HG03469 (cell line): ENCODE data around the gene RAB31.

Source experiments
- ATAC-seq: cut with Tn5 transposase; IDR thresholded peaks from one replicate; pipeline ENCODE4 v1.9.1; 2021; ENCODE audit warnings: mild to moderate bottlenecking, moderate library complexity, moderate number of reproducible peaks; ENCODE audit not compliant: unreplicated experiment

RAB31 gene

DNA sequence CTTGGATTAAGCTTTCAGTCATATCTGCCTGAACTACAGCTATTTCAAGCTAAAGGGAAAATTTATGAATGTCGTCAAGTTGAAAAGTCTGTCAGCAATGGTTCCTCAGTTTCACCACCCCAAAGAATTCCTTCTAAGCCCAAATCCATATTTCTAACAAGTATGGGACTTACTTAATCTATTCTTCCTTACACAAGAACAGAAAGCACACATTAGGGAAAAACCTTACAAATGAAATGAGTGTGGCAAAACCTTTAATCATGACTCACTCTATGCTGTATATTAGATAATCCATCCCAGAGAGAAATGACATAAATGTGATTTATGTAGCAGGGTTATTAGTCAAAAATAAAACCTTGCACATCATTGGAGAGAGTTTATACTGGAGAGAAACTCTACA lies 78.9 kb downstream of the RAB31 start:
- no peak for ATAC-seq

DNA sequence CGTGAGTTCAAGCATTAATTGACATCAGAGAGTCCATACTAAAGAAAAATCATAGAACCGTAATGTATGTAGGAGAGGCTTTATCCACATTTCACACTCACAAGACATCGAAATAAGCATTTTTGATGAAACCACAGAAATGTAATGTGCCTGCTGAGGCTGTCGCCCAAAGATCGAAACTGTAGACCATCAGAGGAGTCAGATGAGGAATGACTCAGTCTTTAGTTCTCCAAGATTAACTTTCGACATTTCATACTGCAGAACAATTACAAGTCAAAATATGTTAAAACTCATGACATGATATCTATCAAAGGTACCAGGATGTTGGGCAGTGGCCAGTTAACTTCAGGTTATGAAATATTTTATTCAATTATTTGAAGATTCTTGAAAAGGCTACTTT lies 79.6 kb downstream of the RAB31 start:
- no peak for ATAC-seq

DNA sequence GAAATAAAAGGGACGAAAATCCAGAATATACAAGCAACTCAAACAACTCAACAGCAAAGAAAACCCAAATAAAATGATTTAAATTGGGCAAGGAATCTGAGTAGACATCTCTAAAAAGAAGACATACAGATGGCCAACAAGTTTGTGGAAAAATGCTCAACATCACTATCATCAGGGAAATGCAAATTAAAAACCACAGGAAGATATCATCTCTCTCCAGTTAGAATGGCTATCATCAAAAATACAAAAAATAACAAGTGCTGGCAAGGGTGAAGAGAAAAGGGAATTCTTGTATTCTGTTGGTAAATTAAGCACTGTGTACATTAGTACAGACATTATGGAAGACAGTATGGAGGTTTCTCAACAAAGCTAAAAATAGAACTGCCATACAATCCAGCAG lies 80.0 kb downstream of the RAB31 start:
- no peak for ATAC-seq

DNA sequence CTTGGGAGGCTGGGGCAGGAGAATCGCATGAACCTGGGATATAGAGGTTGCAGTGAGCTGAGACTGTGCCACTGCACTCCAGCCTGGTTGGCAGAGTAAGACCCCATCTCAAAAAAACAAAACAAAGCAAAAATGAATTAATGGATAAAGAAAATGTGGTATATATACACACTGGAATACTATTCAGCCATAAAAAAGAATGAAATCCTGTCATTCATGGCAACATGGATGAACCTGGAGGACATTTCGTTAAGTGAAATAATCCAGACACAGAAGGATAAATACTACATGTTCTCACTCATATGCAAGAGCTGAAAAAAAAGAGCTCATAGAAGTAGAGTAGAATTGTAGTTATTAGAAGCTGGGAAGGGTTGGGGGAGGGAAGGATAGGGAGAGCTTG lies 80.8 kb downstream of the RAB31 start:
- no peak for ATAC-seq

DNA sequence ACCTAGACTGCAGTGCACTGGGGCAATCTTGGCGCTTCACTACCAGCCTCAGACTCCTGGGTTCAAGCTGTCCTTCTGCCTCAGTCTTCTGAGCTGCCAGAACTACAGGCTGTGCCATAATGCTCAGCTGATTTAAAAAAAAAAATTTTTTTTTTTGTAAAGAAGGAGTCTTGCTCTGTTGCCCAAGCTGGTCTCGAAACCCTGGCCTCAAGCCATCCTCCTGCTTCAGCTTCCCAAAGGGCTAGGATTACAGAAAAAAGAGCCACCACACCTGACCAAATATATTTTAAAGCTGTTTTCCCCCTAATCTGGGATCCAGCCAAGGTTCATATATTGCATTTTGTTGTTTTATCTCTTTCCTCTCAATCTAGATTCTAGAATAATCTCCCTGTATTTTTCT lies 82.2 kb downstream of the RAB31 start:
- ATAC-seq, result no peak

DNA sequence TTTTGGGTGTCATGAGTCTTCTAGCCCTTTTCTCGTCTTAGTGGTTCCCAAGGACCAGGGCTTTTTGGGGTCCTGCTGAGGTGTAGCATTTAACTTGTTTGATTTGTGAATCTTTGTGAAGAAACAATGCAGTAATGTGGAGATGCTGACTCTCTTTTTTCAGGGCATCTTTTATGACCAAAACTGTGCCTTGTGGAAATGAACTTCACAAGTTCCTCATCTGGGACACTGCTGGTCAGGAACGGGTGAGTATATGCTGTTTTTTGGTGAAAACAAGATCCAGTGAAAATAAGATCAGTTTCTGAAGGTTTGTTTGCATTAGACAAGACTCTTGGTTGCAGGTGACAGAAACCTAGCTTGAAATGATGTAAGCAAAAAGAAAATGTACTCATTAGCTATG lies 83.9 kb downstream of the RAB31 start:
- ATAC-seq, result no peak

DNA sequence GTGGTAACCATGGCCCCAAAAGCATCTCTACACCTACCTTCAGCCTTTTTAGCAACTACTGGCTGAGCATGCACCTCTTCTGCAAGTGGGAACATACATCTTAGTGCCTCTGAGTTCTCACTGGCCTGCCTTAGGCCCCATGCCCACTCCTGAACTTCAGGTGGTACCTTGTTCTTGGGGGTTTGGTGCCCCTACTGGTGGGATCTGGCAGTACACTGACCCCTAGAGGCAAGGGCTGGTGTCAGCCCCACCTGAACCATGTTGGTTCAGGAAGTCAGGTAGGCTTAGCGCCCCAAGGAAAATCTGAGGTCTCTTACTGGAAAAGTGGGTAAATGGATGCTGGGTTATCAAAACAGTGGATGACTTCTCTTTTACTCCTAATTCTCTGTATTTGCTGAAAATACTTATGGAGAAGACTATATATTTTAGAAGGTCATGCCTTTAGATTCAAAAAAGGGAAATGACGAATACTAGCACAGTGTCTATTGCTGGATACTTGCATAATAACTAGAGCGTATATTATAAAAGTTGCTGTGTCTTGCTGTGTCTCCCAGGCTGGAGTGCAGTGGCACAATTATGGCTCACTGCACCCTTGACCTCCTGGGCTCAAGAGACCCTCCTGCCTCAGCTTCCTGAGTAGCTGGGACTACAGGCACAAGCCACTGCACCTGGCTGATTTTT lies 84.6 kb downstream of the RAB31 start:
- no peak for ATAC-seq

DNA sequence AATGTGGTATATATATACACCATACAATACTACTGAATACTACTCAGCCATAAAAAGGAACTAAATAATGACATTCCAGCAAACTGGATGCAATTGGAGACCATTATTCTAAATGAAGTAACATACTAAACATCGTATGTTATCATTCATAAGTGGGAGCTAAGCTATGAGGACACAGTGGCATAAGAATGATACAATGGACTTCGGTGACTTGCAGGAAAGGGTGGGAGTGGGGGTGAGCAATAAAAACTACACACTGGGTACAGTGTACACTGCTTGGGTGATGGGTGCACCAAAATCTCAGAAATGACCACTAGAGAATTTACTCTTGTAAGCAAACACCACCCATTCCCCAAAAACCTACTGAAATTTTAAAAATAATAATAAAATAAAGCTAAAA lies 87.9 kb downstream of the RAB31 start:
- no peak for ATAC-seq

DNA sequence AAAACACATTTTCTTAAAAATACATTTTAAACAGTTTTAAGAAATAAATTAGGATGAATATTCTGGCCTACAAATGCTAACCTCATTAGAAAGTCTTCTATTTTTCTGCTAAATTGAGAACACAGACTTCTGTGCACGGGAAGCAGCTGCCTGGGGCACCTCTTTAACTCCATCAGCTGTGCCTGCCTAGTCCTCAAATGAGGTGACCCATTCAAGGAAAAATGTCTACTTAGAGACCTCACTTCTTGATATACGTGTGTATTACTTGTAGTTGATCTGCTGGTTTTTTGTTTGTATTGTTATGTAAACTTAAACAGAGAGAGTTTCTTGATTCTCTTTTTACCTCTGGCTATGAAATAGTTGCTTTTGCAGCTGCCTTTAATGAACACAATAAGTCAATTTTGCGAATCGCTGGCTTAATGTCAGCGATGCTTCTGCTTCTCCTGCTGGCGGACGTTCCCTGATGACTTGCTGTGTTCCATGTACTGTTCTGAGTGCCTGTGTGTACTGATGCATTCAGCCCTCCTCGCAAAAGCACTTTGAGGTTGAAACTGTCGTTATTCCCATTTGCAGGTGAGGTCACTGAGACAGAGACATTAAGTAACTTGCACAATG lies 88.9 kb downstream of the RAB31 start:
- ATAC-seq, result no peak

DNA sequence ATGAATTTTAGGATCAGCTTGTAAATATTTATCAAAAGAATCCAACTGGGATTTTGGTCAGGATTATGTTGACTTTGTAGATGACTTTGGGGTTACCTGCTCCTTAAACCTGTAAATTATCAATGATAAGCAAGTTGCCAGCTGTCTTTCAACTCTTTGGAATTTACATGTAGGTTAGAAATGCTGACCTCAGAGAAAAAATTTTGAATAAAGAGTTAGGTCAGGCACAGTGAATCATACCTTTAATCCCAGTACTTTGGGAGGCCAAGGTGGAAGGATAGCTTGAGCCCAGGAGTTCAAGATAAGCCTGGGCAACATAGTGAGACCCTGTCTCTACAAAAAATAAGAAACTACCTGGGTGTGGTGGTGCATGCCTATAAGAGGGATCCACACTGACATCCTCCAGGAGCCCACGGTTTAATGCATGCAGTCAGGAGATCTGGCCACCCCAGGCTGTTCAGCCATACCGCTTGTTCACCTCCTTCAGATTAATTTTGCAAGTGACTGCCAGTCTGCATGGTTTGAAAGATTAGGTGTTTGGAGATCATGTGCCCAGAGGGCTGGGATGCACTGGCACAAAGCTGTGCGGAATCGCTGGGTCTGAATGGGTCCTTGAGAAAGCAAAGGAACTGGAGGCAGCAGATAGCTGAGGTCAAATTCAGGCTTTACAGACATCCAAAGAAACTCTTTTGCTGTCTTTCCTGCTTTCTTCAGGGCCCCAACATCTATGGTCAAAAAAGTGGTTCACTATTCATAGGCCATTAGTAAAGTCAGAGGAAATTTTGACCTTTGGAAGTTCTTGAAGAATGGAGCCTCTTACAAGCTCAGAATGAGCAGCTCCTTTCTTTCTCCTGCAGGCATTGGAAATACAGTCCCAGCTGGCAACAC lies 94.3 kb downstream of the RAB31 start:
- no peak for ATAC-seq

DNA sequence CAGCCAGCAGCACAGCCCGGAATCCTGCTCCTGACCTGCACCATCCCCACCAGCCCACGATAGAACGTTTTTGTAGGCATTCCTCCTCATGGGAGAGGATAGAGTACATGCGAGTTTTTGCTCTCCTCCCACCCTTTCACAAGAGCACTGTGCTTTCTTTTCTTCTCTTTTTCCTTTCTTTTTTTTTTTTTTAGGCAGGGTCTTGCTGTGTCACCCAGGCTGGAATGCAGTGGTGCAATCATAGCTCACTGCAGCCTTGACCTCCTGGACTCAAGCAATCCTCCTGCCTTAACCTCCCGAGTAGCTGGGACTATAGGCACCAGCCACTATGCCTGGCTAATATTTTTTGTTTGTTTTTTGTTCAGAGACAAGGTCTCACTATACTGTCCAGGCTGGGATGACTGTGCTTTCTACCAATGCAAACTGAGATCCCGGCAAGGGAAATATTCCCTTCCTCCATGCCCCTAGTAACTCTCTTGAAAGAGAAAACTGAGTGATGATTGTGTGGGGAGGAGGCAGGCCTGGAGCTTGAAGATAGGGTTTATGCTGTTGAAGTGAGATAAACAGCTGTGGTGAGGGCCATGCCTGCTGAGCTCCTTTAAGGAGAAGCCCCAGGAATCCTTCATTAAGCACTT lies 95.1 kb downstream of the RAB31 start:
- no peak for ATAC-seq

DNA sequence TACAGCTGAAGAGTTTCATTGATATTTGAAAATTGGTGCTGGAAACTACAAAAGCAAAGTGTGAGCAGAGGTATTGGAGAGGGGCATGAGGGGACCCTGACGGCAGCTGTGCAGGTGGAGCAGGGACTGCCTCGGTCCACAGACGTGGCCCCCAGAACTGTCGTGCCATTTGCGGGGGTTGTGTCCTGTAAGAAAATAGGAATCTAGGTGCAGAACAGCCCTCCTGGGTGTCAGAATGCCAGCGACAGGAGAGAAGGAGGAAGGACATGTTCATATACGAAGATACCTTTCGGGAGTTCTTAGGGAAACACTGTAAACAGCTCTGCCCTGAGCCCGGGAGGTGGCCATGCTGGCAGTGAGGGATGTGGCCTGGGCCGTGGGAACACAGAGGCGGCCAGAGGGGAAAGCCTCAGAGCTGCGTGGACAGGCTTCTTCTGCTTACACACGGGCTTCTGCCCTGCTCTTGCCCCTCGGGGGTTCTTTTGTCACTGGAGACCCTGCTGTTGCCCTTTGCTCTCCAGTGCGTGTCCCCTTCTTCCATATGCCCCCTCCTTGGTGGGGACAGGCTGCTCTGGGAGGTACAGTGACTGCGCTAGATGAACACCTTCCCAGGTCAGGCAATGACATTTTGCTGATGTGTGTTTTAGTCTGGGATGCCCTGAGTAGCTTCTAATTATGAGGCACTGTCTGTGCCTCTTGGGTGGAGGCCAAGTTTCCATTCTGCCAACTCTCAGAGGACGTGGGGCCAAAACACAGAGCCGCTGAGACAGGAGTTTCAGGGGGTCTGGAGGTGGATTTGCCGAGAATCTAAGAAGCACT lies 95.8 kb downstream of the RAB31 start:
- no peak for ATAC-seq

DNA sequence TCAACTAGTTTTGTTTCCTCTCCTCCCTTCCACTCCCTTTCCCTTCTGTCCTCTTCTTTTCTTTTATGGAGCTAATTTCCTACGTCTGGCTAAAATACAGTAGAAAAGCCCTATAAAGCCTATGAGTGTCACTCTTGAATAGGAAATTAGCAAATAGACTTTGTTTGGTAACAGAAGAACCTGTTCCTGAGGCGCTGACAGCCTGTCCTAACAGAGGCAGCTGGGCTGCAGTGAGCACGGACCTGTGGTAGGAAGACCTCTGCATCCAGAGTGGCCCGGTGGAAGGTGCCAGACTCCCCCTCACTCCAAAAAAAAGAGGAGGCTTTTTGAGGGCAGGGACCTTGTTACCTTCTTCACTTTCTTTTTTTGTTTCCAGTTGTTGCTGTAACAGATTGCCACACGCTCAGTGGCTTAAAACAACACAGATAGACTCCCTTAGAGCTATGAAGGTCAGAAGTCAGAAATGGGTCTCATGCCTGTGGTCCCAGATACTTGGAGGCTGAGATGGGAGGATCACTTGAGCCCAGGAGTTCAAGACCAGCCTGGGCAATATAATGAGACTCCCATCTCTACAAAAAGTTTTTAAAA lies 96.5 kb downstream of the RAB31 start:
- ATAC-seq, result no peak

DNA sequence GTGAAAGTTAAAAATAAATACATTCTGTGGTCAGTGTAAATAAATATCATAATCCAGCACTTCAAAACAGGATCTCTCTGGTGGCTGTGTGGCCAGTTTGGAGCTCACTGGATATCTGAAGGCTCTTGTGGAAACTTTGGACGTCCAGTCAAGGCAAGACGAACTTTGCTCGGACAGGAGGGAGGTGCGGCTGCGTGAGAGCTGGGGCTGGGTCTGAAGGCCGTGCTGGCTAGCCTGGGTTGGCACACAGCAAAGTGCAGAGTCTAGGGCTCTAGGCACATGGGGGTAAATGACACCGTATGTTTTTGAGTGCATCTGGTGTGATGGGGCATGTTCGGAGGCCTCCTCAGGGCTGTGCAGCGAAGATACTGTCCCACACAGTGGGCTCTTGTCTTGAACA lies 98.8 kb downstream of the RAB31 start:
- no peak for ATAC-seq

DNA sequence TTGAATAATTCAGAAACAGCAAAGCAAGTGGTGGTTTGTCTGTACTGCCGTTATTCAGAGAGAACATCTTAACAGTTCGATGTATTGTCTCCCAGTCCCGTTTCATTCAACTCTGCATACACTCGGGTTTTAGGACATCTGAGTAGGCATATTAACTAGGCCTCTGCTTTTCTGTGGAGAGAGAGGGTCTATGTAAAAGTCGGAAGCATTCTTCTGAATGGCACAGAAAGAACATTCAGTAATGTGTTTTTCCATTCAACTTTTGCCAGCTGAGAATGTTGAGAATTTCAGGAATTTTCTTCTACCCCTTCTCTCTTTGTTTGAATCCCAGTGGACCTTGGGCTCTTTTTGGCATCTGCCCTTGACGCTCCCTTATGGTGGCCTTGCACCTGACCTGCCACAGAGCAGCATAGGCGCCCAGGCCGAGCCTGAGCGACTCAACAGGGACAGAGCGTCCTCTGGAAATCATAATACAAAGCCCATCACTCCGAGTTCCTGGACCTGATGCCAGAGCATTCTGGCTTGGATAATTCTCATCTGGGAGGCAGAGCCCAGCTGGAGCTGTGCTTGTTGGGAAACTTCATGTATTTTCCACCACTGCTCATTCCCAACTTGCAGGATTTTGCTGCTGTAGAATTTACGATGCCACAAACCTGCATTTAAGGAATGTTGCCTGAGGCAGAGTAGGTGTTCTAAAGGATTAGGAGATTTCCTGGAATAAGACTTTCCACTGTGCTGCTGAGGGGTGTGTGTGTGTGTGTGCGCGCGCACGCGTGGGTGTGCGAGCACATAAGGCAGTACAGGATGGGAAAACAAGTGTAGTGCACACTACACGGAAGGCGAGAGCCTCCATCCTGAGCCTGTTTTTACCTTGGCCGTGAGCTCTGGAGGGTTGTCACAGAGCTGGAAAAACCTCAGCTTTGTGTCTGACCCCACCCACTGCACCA lies 100.5 kb downstream of the RAB31 start:
- no peak for ATAC-seq

DNA sequence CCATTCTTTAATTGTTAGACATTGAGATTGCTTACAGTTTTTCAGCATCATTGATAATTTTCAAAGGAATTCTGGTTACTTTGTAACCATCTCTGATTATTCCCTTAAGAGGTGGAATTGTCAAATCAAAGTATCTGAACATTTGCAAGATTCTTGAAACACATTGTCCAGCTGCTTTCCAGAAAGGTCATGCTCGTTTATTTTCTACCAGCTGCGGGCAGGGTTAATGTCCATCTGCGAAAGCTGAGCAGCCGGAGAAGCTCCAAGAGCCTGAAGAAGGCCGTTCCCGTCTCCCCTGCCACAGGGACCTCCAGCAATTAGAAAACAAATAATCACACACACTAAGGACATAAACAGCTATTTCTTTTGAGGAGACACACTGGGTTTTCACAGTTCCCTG lies 101.6 kb downstream of the RAB31 start:
- no peak for ATAC-seq

DNA sequence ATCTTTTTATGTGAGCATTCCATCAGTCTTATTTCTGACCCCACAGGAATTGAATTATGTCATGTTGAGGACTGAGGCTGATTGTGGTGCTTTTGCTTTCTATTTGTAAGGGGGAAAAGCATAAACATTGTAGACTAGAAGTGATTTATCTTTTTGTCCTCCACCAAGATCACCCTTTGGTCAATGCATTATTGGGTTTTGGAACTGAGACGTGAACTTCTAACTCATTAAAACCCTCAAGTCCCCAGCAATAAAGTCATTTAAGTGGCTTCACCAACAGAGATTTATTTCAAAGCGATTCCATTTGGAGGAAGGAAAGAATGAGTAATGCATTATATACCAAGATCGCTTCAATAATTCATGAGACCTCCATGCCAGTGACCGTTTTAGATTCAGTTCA lies 102.2 kb downstream of the RAB31 start:
- ATAC-seq, result no peak

DNA sequence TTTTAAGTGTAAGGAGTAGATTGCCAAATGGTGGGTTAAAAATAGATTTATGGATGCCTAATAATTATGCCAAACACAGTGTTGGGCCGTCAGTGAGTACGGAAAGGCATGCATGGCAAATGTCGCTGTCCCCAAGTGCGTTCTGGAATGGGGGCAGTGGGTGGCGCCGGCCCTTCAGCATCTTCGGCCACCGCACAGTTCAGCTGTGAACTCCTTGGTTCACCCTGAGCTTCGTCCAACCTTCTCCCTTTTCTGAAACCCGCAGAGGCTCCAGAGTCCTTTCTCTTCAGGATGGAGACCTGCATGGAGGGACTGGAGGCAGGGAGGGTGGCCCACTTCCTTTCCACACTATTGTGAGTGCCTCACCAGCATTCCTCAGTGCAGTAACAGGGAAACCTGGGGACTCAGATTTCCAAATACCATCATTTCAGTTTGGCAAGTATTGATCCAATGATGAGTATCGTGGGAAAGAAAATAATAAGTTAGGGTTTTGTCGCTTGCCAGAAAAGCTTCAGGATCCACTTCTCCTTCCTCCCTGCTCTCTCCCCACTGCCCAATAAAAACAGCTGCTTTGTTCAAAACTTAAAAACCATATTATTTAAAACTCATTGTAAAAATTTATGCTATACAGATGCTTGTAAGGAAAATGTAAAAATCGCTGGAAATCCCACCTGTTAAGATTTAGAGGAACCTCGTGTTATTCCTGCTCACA lies 103.0 kb downstream of the RAB31 start:
- no peak for ATAC-seq

DNA sequence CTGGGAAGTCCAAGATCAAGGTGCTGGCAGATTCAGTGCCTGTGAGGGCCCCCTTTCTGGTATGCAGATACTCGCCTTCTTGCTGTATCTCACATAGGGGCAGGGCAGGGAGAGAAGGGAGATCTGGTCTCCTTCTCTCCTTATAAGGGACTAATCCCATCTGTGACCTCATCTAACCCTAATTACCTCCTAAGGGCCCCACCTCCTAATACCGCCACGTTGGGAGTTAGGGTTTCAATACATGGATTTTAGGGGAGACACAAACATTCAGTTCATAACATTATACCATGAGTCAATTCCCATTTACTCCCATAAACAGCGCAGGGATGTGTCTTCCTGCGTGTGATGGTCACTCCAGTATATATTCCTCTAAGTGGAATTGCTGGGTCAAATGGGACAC lies 103.9 kb downstream of the RAB31 start:
- ATAC-seq, result no peak
